Measurements from ENCODE around the gene TACC2.
A peak's percentile ranks its signal among the peaks of the same experiment; 100 is the strongest.
"Not testable (repeated sequence)": the region's sequence is repeated elsewhere in the genome, so short reads cannot be mapped to it uniquely, and the experiment has no call there.

TACC2 gene

GRCh38 chr10:122201401-122201800 is 212.4 kb downstream of the TACC2 start:
- no peak for DNase-seq

- DNase-seq, result not testable (repeated sequence)
Observed at GRCh38 chr10:122203180-122203579, 214.2 kb downstream of the TACC2 start.

GRCh38 chr10:122204691-122205489 is 215.9 kb downstream of the TACC2 start:
- no peak for DNase-seq

GRCh38 chr10:122206471-122207065 is 217.6 kb downstream of the TACC2 start:
- DNase-seq, result peak; percentile 2

GRCh38 chr10:122207163-122207562 is 218.2 kb downstream of the TACC2 start:
- no peak for DNase-seq

- DNase-seq, result no peak
Observed at GRCh38 chr10:122207596-122207995, 218.6 kb downstream of the TACC2 start.

GRCh38 chr10:122208571-122209430 is 219.8 kb downstream of the TACC2 start:
- no peak for DNase-seq

GRCh38 chr10:122210481-122211265 is 221.7 kb downstream of the TACC2 start:
- no peak for DNase-seq

- no peak for DNase-seq
Observed at GRCh38 chr10:122213364-122213763, 224.4 kb downstream of the TACC2 start.

- DNase-seq, result no peak
Observed at GRCh38 chr10:122213766-122214165, 224.8 kb downstream of the TACC2 start.

- DNase-seq, result no peak
Observed at GRCh38 chr10:122216047-122216446, 227.1 kb downstream of the TACC2 start.

- no peak for DNase-seq
Observed at GRCh38 chr10:122219340-122219739, 230.4 kb downstream of the TACC2 start.

- no peak for DNase-seq
Observed at GRCh38 chr10:122220736-122221135, 231.8 kb downstream of the TACC2 start.

GRCh38 chr10:122221958-122222357 is 233.0 kb downstream of the TACC2 start:
- DNase-seq, result no peak

- DNase-seq, result no peak
Observed at GRCh38 chr10:122222638-122223037, 233.7 kb downstream of the TACC2 start.

GRCh38 chr10:122224159-122224558 is 235.2 kb downstream of the TACC2 start:
- no peak for DNase-seq

GRCh38 chr10:122225330-122225729 is 236.4 kb downstream of the TACC2 start:
- DNase-seq, result no peak

- no peak for DNase-seq
Observed at GRCh38 chr10:122227754-122228153, 238.8 kb downstream of the TACC2 start.

GRCh38 chr10:122229666-122230065 is 240.7 kb downstream of the TACC2 start:
- no peak for DNase-seq

- no peak for DNase-seq
Observed at GRCh38 chr10:122230222-122230621, 241.3 kb downstream of the TACC2 start.

- DNase-seq, result no peak
Observed at GRCh38 chr10:122232769-122233168, 243.8 kb downstream of the TACC2 start.

GRCh38 chr10:122233857-122234348 is 244.9 kb downstream of the TACC2 start:
- DNase-seq, result no peak

- DNase-seq, result no peak
Observed at GRCh38 chr10:122234416-122234815, 245.5 kb downstream of the TACC2 start.
